NCI-H2081 treated with DMSO at 0.1 percent for 48 hours (cell line): Measurements from ENCODE around the gene ACHE.
"Not testable (repeated sequence)": the region's sequence is repeated elsewhere in the genome, so short reads cannot be mapped to it uniquely, and the experiment has no call there.

ENCODE experiments used
- DNase-seq: peaks from one replicate; lab custom pipeline; 2025; lab: John Stamatoyannopoulos, UW

Gene ACHE

DNA sequence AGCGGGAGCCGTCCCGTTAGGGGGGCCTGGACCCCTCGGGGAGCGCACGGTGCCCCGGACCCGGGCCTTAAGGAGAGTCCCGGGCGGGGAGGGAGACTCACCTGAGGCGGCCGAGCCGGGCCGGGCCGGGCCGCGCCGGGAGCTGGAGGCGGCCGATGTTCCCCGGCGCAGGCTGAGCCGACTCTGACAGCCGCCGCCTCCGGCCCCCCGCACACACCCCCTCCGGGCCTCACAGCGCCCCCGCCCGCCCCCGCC is at the start of gene ACHE:
Gene ACHE (minus strand): TSS at position 188 of the 255 bp plus-strand sequence. CDS start 1,656 bp downstream, outside the sequence.
- DNase-seq, result no peak

DNA sequence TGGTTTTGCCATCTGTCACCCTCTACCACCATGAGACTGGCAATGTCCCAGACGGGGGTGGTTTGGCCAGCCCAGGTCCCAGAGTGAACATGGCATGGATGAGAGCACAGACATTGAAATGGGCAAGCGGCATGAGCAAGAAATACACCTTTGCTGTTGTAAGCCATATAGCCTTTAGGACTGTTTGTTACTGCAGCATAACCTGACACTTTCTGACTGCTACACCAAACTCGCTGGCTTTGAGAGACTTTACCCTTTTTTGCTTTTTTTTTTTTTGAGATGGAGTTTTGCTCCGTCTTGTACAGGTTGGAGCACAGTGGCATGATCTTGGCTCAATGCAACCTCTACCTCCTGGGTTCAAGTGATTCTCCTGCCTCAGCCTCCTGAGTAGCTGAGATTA is 48.5 kb upstream of the ACHE start:
- DNase-seq, result no peak

DNA sequence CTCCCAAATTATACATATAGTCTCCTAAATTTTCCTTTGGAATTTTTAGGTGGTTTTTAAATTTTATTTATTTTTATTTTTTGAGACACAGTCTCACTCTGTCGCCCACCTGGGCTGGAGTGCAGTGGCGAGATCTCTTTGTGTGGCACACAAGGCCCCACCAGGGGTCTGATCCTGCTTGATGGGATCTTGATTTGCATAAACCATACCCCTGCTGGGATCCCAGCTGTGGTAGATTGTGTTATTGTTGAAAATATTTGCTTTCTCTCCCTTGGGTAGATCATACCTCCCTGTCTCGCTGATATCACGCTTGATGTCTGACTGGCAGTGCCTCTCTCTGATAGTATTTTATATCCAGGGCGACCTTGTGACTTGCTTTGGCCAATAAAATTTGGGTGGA is 48.0 kb upstream of the ACHE start:
- no peak for DNase-seq

DNA sequence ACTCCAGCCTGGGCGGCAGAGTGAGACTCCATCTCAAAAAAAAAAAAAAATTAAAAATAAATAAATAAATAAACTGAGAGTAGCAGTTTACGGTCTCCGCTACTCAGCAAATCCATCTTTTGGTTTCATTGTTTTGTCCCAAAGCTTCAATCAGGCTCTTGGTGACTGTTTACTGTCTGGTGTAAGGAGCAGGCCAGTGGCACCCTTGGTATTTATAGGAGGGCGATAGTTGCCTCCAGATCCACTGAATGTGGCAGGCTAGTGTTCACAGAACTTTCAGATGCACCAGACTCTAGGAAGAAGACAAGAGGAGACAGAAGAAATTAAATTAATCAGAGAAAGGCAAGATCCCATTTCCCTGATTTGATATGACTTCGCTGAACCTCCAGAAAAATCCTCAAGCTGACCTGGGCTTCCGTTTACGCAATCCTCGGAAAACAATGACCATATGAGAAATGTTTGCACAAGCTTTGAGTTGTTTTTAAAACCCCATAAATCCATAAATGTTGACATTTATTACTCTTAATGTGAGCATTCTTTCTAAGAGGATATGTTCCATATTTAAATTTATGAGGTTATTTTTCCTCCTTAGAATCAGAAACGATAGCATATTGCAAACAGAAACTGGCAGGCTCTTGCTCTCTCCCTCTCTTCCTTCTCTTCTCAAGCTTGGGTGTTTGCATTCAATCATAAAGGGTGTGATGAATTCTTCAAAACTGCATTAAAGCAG is 46.5 kb upstream of the ACHE start:
- DNase-seq, result no peak

DNA sequence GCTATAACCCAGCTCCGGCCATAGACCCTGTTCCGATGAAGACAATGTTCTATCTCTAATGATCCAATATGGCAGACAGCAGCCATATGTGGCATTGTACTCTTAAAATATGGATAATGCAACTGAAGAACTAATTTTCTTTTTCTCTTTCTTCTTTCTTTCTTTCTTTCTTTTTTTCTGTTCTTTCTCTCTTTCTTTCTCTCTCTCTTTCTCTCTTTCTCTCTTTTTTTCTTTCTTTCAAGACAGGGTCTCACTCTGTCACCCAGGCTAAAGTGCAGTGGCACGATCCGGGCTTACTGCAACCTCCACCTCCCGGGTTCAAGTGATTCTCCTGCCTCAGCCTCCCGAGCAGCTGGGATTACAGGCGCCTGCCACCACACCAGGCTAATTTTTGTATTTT is 40.5 kb upstream of the ACHE start:
- not testable (repeated sequence) for DNase-seq

DNA sequence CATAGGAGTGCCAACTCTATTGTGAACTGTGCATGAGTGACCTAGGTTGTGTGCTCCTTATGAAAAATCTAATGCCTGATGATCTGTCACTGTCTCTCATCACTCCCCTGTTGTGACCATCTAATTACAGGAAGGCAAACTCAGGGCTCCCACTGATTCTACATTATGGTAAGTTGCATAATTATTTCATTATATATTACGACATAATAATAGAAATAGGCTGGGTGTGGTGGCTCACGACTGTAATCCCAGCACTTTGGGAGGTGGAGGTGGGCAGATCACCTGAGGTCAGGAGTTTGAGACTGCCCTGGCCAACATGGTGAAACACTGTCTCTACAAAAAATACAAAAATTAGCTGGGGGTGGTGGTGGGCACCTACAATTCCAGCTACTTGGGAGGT is 39.7 kb upstream of the ACHE start:
- not testable (repeated sequence) for DNase-seq

DNA sequence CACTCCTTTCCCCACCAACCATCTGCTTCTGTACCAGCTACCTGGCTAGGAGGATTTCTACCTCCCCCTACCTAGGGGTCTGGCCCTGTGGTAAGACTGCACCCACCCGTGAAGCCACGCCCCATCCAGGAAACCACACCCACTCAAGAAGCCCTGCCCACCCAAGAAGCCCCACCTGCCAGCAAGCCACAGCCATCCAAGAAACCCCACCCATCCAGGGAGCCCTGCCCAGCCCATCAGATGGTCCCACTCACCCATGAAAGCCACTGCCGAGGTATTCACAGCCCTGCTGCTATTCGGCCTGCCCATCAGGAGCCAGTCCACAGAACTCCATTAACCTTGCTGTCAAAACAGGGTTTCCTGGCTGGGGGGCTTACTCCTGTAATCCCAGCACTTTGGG is 38.0 kb upstream of the ACHE start:
- no peak for DNase-seq

DNA sequence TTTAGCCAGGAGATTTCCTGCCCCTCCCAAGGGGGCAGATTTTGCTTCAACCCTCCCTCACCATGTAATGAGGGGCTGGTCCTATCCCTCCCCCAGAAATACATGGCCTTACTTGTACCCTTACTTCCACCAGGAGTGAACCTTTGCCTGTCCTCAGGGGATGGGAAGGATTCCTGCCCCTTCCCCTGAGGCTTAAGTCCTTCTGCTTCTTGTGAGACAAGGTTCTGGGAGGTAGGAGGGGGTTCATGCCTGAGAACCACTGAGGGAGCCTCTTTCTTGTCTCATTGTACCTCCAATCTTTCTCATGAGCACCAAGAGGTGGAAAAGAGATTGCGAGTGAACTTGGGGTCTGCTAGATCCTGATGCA is 34.1 kb upstream of the ACHE start:
- DNase-seq, result no peak

DNA sequence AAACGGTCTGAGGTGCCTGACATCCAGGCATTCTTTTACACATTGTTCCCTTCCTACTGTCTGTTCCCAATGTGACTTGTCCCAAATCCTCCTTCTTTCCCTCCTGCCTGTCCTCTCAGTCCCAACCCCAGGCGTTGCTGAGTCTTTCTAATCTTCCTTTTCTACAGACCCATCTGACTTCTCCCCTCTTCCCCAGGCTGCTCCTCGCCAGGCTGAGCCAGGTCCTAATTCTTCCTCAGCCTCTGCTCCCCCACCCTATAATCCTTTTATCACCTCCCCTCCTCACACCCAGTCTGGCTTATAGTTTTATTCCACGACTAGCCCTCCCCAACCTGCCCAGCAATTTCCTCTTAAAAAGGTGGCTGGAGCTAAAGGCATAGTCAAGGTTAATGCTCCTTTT is 27.9 kb upstream of the ACHE start:
- DNase-seq, result not testable (repeated sequence)

DNA sequence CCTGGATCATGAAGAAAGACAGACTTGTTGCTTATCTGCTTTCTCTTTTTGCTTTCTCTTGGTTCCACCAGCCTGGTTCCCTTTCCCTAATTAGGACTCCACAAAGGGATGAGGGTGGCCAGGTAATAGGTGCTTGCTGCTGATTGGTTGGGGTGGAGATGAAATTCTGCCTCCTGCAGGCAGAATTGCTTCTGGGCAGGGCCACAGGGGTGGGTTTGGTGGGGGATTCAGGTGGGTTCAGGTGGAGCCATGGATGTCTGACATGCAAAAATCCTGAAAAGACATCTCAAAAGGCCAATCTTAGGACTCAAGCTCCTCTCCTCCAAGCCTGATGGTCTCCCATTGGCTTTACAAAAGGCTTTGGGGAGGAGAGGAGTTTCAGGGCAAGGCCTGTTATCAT is 25.4 kb upstream of the ACHE start:
- DNase-seq, result no peak

DNA sequence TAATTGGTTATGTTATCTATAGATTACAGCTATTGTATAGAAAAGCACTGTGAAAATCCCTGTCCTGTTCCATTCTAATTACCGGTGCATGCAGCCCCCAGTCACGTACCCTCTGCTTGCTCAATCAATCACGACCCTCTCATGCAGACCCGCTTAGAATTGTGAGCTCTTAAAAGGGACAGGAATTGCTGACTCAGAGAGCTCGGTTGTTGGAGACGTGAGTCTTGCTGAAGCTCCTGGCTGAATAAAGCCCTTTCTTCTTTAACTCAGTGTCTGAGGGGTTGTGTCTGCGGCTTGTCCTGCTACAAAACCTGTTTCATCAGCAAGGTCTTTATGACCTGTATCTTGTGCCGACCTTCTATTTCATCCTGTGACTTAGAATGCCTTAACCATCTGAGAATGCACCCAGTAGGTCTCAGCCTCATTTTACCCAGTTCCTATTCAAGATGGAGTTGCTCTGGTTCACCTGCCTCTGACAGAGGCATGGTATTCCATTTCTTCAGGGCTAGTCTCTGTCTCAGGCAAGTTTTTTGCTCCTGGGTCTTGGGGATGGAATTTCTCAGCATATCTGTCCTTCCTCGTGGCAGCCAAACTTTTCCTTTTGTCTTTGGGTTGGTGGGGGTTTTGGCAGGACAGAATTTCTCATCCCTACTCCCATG is 24.2 kb upstream of the ACHE start:
- DNase-seq, result not testable (repeated sequence)

DNA sequence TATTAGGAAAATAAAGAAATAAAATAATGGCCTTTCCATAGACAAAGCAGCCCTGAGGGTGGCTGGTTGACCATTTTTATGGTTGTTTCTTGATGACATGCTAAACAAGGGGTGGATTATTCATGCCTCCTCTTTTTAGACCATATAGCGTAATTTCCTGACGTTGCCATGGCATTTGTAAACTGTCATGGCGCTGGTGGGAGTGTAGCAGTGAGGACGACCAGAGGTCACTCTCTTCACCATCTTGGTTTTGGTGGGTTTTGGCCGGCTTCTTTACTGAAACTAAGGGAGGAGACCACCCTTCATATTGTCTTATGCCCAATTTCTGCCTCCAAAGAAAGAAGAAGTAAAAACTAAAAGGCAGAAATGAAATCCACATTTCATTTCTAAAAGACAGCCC is 23.6 kb upstream of the ACHE start:
- DNase-seq, result not testable (repeated sequence)

DNA sequence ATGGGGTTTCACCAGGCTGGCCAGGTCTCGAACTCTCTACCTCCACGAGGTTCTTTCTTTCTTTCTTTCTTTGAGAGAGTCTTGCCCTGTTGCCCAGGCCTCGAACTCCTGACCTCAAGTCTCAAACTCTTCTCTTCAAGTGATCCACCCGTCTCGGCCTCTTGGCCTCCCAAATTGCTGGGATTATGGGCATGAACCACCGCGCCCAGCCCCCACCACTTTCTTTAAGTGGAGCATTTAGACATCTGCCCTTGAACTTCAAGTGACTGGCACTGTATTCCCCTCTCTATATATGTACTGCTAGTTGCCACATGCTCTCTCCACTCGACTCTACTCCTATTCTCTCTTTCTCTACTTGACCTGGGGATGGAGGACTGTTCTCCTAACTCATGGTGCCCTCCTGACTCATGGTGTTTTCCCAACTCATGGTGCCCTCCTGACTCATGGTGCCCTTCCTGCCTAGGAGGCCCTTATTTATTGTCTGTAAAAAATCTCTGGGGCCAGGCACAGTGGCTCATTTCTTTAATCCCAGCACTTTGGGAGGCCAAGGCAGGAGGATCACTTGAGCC is 19.3 kb upstream of the ACHE start:
- no peak for DNase-seq

DNA sequence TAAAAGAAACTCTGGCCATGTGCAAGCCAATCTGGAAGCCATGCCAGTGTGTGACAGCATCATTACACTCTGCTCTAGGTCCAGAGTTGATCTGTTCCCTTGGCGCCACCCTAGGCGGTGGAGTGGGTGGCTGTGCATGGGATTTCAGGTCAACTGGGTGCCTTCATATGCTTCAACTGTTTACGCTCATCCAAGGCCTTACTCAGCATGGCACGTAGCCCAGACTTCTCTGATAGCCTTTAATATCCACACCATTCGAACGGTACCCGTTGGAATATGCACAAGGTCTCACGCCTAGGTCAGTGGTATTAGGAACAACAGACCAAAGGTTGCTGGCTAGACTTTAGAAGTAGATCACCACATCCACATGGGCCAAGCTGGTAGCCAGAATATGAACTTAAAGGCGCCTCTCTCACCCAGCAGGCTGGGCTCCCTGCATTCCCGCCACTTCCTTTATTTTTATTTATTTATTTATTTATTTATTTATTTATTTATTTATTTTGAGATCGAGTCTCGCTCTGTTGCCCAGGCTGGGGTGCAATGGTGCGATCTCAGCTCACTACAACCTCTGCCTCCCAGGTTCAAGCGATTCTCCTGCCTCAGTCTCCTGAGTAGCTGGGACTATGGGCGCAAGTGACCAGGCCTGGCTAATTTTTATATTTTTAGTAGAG is 18.7 kb upstream of the ACHE start:
- DNase-seq, result no peak

DNA sequence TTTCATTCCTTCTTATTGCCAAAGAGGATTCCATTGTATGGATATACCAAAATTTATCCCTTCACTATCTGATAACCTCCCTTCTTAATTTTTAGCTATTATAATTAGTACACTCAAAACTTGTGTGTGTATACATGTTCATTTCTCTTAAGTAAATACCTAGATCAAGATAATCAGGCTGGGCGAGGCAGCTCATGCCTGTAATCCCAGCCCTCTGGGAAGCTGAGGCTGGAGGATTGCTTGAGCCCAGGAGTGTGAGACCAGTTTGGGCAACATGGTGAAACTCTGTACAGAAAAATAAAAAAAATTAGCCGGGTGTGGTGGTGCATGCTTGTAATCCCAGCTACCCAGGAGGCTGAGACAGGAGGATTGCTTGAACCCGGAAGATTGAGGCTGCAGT is 15.8 kb upstream of the ACHE start:
- no peak for DNase-seq

DNA sequence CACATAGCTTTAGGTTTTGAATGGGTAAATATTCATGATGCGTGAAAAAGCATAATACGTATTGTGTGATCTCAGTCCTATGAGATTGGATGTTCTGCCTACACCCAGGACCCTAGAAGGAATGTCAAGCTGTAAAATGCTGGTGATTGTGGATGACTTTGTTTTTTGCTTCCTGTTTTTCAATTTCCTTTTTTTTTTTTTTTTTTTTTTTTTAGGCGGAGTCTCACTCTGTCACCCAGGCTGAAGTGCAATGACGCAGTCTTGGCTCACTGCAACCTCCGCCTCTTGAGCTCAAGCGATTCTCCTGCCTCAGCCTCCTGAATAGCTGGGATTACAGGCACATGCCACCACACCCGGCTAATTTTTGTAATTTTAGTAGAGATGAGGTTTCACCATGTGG is 14.8 kb upstream of the ACHE start:
- DNase-seq, result not testable (repeated sequence)

DNA sequence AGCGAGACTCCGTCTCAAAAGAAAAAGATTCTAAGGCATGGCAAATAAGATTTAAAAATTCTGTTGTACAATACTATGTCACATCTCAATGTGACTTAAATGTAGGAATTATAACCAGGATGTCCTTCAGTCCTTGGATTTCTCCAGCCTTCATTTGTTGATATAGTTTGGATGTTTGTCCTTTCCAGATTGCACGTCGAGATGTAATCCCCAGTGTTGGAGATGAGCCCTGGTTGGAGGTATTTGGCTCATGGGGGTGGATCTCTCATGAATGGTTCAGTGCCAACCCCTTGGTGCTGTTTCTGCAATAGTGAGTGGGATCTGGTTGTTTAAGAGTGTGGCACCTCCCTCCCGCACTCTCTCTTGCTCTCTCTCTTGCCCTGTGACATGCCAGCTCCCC is 12.8 kb upstream of the ACHE start:
- DNase-seq, result no peak

DNA sequence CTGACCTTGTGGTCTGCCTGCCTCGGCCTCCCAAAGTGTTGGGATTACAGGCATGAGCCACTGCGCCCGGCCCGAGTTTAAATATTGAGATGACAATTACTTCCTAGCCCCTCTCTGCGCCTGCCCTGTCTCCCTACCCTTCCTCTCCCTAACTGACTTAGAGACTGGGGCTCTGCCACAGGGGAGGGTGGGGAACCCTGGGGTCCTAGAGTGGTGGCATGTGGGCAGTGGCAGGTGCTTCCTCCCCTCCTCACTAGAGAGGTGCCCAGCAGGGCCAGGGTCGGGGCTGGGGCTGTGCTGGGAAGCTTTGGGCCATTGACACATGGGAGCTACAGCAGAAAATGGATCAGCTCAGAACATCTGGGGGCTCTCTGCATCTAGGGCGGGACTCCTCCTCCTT is 7.0 kb upstream of the ACHE start:
- no peak for DNase-seq

DNA sequence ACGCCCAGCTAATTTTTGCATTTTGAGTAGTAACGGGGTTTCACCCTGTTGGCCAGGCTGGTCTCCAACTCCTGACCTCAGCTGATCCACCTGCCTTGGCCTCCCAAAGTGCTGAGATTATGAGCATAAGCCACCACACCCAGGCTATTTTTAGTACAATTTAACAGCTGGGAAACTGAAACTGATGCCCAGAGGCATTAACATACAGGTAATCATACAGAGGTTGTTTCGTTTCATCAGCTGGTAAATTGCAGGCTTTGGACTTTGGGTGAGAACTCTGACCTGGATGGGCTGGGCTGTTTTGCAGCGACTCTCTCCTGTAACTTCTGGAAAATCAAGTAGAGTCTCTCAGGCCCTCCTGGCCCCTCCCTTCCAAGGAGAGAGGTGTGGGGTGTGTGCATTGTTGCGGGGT is 6.2 kb upstream of the ACHE start:
- DNase-seq, result no peak

DNA sequence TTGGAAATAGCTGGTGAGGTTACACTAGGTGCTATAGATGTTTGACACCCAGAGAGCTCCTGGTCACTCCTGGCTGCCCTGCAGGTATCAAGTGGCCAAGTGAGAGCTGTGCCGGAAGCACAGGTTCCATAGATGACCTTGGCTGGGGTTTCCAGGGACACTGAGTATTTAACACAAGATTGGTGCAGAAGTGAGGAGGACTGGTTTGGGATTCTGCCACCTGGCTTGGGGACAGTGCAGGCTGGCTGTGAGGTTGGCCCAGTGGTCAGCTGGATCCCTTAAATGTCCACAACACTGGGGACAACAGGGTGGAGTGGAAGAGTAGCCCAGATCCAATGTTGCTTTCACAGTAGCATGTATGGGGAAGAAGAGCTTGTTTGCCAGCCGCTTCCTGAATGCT is 5.3 kb upstream of the ACHE start:
- no peak for DNase-seq

DNA sequence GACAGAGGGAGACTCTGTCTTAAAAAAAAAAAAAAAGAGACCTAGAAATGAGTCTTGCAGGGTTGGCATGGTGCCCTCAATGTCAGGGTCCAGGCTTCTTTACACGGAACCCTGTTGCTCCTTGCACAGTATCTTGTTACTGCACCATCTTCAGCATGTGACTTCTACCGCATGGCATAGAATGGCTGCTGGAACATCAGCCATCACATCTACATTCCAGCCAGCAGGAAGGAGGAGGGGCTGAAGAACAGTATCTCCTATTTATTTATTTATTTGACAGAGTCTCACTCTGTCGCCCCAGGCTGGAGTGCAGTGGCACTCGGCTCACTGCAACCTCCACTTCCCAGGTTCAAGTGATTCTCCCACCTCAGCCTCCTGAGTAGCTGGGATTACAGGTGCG is 3.7 kb upstream of the ACHE start:
- DNase-seq, result no peak

DNA sequence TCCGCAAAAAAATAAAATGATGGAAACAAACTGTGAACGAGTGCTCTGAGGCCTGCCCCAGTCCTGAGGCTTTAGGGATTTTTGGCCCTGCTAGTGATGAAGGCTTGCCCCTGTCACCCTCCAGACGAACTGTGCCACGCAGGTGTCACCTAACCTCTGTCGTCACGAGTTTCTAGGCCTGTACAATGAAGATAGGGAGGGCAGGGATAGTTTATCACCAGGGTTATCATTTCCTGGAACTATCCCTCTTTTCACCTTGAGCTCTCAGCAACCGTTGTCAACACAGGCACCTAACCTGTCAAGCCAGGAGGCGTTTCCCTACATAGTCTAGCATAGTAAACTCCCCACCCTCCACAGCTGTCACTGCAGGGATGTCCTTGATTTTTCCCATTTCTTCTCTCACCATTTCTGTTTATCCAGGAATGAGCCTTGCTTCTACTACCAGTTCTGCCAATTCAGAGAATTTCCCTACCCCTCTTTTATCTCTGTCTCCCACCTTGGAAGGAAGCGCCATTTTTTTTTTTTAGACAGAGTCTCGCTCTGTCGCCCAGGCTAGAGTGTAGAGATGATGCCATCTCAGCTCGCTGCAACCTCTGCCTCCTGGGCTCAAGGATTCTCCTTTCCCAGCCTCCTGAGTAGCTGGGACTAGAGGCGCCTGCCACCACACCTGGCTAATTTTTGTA is 2.2 kb upstream of the ACHE start:
- DNase-seq, result no peak
